T1000 (cell line): ENCODE data around the gene CD274.

Experiments used
- DNase-seq: peaks from one replicate; lab custom pipeline; 2025; ENCODE audit warnings: mixed read lengths; lab: John Stamatoyannopoulos, UW

The CD274 gene

DNA sequence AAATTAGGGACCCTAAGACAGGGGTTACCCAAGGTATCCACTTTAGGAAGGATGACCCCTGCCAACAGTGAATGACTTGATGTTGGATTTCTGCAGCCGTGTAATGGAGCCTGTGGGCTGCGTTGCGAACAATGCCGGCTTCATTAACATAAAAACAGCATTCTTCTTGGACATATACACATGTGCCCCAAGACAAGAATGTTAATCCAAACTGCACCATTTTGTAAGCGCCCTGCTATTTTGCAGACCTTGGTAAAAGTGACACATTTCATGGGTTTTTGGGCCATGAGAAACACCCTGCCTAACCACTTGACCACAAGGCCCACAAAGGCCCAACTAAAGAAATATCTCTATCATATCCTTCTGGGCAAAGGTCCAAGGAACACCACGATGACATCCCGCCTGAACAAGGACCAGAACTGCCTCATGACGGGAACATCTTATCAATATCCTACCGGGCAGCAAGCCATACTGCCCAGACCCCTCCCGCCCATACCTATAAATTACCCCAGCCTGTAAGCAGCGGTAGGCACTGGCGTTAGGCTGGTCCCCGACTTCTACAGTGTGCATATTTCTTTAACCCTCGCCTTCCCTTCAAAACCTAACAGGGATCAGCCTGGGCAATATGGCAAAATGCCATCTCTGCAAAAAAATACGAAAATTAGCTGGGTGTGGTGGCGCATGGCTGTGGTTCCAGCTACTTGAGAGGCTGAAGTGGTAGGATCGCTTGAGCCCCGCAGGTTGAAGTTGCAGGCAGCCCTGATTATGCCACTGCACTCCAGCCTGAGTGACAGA, 50.3 kb downstream of the CD274 start:
- no peak for DNase-seq

DNA sequence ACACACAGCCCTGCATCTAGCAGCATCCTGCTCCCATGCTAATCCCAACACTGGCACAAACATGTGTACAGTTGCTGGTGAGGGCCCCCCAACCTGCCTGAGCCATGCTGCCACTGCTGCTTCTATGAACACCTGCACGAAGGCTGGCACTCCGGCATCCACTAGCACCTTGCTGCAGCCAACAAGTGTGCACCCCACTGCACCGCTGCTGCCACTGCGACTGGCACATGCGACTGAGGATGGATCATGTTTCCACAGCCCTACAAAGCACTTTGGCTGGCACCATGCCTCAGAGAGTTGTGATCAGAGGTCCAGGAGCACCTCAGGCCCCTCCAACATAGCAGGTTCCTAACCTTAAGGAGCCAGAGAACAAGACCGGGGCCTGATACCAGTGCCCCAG, 52.2 kb downstream of the CD274 start:
- DNase-seq, result no peak

DNA sequence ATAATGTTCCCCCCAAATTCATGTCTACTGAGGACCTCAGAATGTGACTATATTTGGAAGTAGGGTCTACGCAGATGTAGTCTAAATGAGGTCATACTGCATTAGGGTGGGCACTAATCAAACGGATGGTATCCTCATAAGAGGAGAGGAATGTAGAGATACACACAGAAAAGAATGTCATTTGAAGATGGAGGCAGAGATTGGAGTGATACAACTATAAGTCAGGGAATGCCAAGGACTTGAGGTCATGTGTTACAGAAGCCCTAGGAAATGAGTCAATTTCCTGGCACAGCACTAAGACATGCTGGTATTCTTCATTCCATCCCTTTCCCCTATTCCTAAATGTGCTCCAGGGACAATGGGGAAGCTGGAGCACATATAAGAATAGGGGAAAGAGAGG, 59.2 kb downstream of the CD274 start:
- no peak for DNase-seq

DNA sequence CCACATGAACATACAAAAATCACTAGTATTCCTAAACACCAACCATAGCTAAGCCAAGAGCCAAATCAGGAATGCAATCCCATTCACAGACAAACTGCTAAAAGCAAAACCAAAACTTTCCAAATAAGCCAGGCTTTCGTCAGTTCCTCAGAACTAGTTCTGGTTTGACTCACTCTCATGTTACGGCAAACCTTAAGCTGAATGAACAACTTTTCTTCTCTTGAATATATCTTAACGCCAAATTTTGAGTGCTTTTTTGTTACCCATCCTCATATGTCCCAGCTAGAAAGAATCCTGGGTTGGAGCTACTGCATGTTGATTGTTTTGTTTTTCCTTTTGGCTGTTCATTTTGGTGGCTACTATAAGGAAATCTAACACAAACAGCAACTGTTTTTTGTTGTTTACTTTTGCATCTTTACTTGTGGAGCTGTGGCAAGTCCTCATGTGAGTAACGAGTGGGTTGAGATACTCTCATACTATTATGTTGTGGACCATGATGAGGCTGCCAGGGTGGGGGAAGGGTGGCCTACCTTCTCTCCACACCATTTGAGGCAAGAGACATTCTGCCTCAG, 60.1 kb downstream of the CD274 start, which contains the start of gene PDCD1LG2:
Gene PDCD1LG2, plus strand, starts transcription at position 172 of the 572 bp plus-strand sequence. CDS start 12,016 bp downstream, outside the sequence.
- DNase-seq, result no peak

DNA sequence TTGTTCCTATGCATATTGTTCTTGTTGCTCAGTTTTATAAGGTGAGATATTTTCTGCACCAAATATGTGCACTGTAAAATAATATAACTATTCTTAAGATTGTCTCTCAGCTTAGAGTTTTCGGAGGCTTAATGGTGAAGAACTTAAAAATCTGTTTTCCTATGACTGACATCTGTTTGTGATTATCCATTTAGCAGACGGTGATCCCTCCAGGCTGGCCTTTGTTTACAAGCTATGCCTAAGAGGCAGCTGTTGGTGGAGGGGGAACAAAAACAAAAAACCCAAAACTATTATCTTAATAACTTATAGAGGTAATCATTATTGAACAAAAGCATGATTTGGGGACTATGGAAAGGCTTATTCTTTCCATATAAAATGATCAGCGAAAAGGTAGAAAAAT, 60.6 kb downstream of the CD274 start:
- no peak for DNase-seq

DNA sequence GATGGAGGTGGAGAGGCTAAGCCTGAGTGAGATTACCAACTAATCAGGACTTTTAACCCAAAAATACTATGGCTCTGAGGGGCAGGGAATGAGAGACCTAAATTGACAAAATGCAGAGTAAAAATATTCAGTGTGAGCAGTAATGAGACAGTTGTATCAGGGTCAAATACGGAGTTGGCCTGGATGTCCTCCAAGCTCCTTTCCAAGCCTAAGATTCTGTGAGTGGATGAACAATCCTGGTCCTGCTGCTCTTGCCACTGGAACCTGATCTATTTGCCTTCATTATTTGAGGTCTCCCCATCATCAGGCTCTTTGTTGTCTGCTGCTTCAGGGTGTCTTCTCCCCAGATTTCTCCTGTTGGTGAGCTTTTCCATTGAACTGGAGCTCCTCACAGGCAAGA, 61.1 kb downstream of the CD274 start:
- DNase-seq, result no peak

DNA sequence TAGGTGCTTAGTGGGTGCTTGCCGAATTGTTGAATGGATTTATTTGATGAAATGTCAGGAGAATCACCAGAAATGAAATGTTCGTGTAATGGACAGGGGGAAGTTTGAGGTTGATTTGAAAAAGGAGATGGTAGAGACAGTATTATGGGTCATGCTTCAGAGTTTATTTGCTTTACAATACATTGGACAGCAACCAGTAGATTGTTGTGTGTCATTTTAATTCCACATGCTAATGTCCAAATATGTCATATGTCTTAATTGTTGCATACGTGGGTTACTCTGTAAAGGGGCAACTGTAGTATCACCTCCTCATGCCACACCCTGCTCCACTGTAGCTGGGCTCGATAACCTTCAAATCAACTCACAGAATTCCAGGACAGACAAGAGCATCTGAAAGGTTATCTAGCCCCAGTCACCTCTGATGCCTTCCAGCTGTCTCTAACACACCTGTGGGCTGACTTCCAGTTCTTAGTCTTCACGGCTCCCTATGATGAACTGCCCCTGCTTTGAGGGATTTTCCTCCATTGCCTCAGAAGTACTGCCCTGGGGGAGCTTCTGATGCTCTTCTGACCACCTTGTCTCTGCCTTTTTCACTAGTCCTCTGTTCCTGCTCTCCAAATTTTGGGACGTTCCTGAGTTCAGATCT, 61.7 kb downstream of the CD274 start:
- DNase-seq, result no peak

DNA sequence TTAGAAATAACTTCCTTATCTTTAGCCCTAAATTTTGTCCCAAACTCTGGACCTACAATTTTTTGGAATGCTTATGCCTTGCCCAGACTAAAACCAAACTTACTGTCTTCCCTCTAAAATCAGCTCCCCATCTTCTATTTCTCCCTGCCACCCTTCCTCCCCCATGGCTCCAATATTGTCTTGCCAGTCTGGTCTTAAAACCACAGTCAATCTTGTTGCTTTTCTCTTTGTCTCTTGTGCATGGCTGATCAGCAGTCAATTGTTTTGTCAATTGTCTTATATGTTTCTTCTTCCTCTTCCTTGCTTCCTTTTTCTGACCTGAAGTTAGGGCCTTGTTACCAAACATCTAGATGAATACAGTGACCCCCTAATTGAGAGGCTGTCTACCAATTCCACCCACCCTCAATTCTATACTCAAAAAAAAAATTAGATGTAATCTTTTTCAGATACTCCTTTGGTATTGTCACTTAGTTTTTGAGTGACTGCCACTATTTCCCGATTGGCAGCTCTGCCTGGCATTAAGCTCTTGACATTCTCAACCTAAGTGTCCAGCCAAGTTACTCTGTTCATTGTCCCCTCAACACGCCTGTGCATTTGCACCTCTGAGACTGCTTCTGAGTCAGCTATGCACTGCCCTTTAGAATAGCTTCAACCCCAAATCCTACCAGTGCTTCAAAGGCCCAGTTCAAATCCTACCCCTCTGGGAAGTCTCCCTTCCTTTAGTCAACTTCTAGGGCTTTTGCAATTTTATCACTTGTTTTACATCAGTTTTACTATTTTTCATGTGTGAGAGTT, 62.5 kb downstream of the CD274 start:
- no peak for DNase-seq

DNA sequence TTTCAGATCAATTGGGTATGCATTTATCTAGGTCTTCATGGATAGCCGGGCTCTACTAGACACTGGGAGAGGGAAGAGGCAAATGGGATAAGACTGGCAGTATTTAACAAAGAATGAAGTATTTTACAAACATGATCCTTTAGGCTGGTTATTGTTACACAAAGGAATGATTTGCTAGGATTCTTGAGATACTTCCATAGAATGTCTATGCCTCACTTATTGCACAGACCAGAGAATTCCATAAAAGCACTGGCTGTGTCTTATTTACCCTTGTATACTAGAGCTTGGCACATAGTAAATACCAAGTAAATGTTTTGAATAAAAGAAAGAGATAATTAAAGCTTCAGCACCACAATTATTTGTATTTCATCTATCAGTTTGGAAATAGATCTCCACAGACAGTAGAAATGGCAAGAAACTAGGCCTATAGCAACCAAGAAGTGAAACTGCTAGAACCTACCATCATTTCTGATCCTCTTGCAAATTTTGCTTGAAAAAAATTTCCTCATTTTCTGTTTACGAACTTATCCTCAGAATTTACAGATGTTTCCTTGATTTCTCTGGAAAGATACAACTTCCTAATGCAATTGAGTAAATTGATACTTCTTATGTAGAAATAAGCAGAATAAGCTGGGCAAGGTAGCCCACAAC, 63.7 kb downstream of the CD274 start:
- DNase-seq, result no peak

DNA sequence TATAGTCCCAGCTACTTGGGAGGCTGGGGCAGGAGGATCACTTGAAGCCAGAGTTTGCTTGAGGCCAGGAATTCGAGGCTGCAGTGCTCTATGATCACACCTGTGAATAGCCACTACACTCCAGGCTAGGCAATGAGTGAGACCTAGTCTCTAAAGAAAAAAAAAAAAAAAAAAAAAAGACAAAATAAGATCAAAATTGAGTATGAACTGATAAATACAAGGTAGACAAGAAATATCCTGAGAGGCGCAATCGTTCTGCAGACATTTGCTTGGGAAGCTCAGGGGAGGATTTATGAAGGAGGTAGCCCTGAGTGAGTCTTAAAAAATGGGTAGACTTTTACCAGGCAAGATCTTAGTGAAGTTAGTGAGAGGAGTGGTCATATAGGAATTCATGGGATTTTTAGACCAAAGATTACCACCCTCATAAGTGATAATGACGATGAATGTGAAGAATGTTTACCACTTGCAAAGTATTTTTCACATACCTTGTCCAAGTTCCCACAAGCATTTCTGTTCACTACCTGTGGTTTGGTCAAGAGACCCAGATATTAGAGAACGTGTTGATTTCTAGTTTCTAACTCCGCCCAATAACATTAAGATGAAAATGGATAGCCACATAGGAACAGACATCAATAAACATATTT, 64.4 kb downstream of the CD274 start:
- DNase-seq, result no peak

DNA sequence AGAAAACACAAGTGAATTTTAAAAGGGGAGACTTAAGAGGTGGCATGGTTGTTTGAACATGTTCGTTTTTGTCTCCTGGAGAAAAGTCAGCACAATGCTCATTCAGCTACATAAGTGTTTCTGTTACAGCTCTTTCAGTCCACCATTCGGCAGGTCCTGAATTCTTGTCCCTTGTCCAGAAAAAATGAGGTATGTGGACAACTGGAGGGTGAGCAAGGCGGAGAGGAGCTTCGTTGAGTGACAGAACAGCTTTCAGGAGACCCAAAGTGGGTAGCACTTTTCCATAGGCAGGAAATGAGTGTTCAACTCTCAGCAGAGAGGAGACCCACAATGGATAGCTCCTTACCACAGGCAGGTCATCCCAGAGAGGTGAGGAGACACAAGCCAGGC, 64.9 kb downstream of the CD274 start:
- no peak for DNase-seq

DNA sequence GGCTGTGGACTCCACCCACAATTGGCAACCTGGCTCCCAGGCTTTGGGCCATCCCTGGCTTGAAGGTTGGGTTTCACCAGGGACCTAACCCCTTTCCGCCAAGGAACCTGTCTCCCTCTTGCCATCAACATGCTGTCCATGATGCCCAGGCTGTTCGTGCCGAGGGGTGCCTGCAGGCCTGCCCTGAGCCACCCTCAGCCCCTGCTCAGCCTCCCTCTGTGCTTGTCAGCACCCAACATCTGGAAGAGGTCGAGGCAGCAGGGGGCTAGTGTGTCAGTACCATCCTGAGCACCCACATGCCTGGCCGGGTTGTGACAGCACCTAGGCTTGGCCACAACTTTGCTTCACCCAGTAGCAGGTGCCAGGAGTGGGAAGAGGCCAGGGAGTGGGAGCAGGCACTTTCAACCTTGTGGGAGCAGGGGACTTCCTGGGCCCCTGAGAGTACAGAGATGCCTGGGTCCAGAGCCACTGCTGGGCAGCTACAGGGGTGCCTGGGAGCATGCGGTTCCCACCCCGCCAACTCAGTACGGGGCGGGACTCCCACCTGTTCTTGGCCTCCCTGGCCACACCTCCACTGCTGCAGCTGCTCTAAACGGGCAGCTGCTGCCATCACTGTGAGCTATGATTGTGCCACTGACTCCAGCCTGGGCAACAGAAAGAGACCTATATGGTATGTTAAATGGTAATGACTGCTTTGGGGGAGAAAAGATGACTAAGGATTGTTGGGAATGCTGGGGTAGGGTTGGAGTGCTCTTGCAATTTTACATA, 66.3 kb downstream of the CD274 start:
- DNase-seq, result no peak

DNA sequence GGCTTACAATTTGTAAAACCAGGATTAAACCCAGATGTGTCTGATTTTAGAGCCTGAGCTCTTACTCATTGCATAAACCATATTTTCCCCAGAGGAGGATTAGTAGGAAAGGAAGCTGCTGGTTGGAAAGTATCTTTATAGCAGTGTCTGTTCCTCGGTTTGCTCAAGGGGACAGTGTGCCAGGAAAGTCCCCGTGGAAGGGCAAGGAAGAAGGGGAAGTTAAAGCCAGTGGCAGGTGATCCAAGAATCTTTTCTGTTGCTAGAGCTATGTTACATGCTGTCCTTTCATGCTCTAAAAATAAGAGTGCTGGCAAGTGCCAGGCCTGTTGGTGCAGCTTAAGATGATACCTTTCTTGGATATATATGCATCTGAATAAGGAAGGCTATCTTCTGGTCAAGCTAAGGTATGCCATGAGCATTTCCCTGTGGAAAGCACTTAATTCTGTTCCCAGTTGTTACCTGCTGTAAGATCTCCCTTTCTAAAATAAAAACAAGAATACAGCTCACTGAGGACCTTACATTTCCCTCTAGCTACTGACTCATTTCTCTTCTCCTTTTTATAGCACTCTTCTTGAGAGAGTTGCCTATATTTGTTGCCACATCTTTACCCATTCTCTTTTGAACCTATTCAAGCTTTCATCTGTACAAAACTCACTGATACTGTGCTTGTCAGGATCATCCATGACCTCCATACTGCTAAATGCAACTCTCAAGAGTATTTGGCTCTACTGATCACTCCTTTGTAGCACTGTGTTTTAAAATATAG, 68.0 kb downstream of the CD274 start:
- DNase-seq, result no peak

DNA sequence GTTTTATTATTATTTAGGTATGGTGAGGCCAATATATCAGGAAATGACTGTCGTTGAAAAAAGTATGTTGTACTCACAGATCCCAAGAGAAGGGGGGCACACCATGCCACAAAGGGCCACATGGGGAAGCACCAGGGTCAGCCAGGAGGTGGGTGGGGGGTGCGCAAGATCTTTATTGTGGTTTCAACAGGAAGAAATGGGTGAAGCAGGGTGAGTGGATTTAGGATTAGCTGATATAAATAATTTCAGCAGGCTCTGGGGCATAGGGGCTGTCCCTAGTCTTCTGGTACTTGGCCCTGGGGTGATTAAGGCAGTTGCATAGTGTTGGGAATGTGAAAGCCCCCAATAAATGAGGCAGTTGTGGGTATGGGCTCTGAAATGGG, 68.6 kb downstream of the CD274 start:
- no peak for DNase-seq
